Keratinocyte (primary cell): ENCODE measurements around the gene CSF3. TPM values are rescaled to one million over a fixed set of nuclear protein-coding genes. Genes with fewer than 3 reads are reported as not detected.

ENCODE experiments used
- DNase-seq: peaks from one replicate; pipeline ENCODE4 v3.0.0-alpha.2; 2011; ENCODE audit warnings: low read depth, missing footprints, low spot score
- FAIRE-seq: peaks from 2 replicates; lab custom pipeline; 2011; peaks lifted over from hg19 to GRCh38; lab: Jason Lieb, UNC
- H2AFZ ChIP-seq: 2 replicates; pipeline ENCODE4 v1.6.0; 2012; ENCODE audit warnings: low read length, control low read depth, inconsistent platforms; ENCODE audit not compliant: control insufficient read depth
- H3K27ac ChIP-seq: 2 replicates; pipeline ENCODE4 v1.5.1; 2011; ENCODE audit warnings: low read length; ENCODE audit not compliant: control insufficient read depth, insufficient read depth
- H3K27me3 ChIP-seq: 3 replicates; pipeline ENCODE4 v1.6.0; 2011; ENCODE audit warnings: low read length; ENCODE audit not compliant: control insufficient read depth, insufficient read depth; ENCODE audit errors: extremely low read depth
- H3K36me3 ChIP-seq, 2 experiments: 2 replicates in 1 of 2; 3 replicates in 1 of 2; pipeline ENCODE4 v1.5.1; 2011; ENCODE audit warnings: low read length in 2 of 2, mild to moderate bottlenecking in 1 of 2; ENCODE audit not compliant: control insufficient read depth in 2 of 2, insufficient read depth in 2 of 2; ENCODE audit errors: extremely low read depth in 1 of 2
- H3K4me1 ChIP-seq: 3 replicates; pipeline ENCODE4 v1.5.1; 2011; ENCODE audit warnings: low read length; ENCODE audit not compliant: control insufficient read depth, insufficient read depth; ENCODE audit errors: extremely low read depth
- H3K4me2 ChIP-seq: 3 replicates; pipeline ENCODE4 v1.6.0; 2011; ENCODE audit warnings: low read depth, low read length; ENCODE audit not compliant: control insufficient read depth, insufficient read depth; ENCODE audit errors: extremely low read depth
- H3K4me3 ChIP-seq, 3 experiments: fragments of 200-600 bp in 1 of 3; sonication (generic) in 1 of 3; 2 replicates in 2 of 3; 3 replicates in 1 of 3; pipeline ENCODE4 v1.5.1; 2011 to 2016; ENCODE audit warnings: low read length in 3 of 3, mild to moderate bottlenecking in 3 of 3, control low read depth in 2 of 3, inconsistent platforms in 1 of 3, low read depth in 1 of 3, mixed read lengths in 1 of 3, mixed run types in 1 of 3, moderate library complexity in 1 of 3; ENCODE audit not compliant: control insufficient read depth in 2 of 3, insufficient read depth in 2 of 3; ENCODE audit errors: extremely low read depth in 1 of 3
- H3K79me2 ChIP-seq: 2 replicates; pipeline ENCODE4 v1.6.0; 2012; ENCODE audit warnings: low read length; ENCODE audit not compliant: control insufficient read depth, insufficient read depth
- H3K9ac ChIP-seq: 3 replicates; pipeline ENCODE4 v1.6.0; 2011; ENCODE audit warnings: low read length; ENCODE audit not compliant: control insufficient read depth, insufficient read depth; ENCODE audit errors: extremely low read depth
- H3K9me1 ChIP-seq: 3 replicates; pipeline ENCODE4 v1.6.0; 2011; ENCODE audit warnings: low read length; ENCODE audit not compliant: control insufficient read depth, insufficient read depth; ENCODE audit errors: extremely low read depth
- H3K9me3 ChIP-seq: 2 replicates; pipeline ENCODE4 v1.5.1; 2012; ENCODE audit warnings: low read depth, low read length; ENCODE audit not compliant: control insufficient read depth
- H4K20me1 ChIP-seq: 3 replicates; pipeline ENCODE4 v1.6.0; 2011; ENCODE audit warnings: low read length; ENCODE audit not compliant: control insufficient read depth, insufficient read depth; ENCODE audit errors: extremely low read depth
- CTCF ChIP-seq, 3 experiments: IDR thresholded peaks in 1 of 3; conservative IDR thresholded peaks in 1 of 3; optimal IDR thresholded peaks in 1 of 3; 2 replicates in 2 of 3; 3 replicates in 1 of 3; pipeline versions ENCODE3 to v1.5.1; 2011; ENCODE audit warnings: low read length in 3 of 3, mild to moderate bottlenecking in 3 of 3, moderate library complexity in 2 of 3, control low read depth in 1 of 3, inconsistent platforms in 1 of 3; ENCODE audit not compliant: insufficient read depth in 2 of 3; ENCODE audit errors: extremely low read depth in 1 of 3
- EZH2 ChIP-seq: IDR thresholded peaks from one replicate; pipeline ENCODE4 v1.6.1; 2012; ENCODE audit warnings: inconsistent platforms, mild to moderate bottlenecking, low read length, moderate library complexity
- dilution Hi-C: fragments of 300-500 bp; cut with MboI; formaldehyde crosslinking; loops from one replicate; pipeline ENCODE4 v1.7.0; 2020; ENCODE audit warnings: low sequenced_read_pairs; ENCODE audit not compliant: extremely low pct_ligation_motif_present
- polyA plus RNA-seq, 5 experiments: library from polyadenylated mRNA; depleted of rRNA in 3 of 5; stranded (reverse) in 3 of 5; stranded (forward) in 1 of 5; unstranded in 1 of 5; fragments of >200 nt; gene quantifications; 1 replicate in 1 of 5; 2 replicates in 3 of 5; 3 replicates in 1 of 5; pipeline versions ENCODE4 v1.2.1 to v1.2.3, GENCODE V29; 2011 to 2012; ENCODE audit warnings: missing spikeins in 2 of 5, low read depth in 1 of 5, low replicate concordance in 1 of 5

CSF3 gene
- polyA plus RNA-seq, 1 donor (not counting 4 experiments of a cell fraction or from before 2014, with no cell fraction given): 0.76 TPM

- TF ChIP-seq CTCF (optimal IDR thresholded peaks at IDR 0.05 in 1 of 3, IDR thresholded peaks at IDR 0.05 in 1 of 3, conservative IDR thresholded peaks at IDR 0.05 in 1 of 3; ENCODE audit: extremely low read depth in 1 of 3, insufficient read depth in 2 of 3, low read length in 3 of 3): no peak
- TF ChIP-seq EZH2: no peak
- no peak overlapping the region for H2AFZ ChIP-seq
- no peak overlapping the region for H3K27ac ChIP-seq
- H3K36me3 ChIP-seq: peaks cover 0 to 1% of the 10 kb centered on the region in 2 experiments
- H4K20me1 ChIP-seq: no peaks in the 10 kb centered on the region
- H3K27me3 ChIP-seq: no peaks in the 10 kb centered on the region
- no peaks in the 10 kb centered on the region for H3K79me2 ChIP-seq
- dilution Hi-C loops: no loop called here
- no peak for FAIRE-seq
- no peaks in the 10 kb centered on the region for H3K9me1 ChIP-seq
- H3K4me2 ChIP-seq: no peak overlapping the region
- H3K4me3 ChIP-seq: no peak overlapping the region
- no peaks in the 10 kb centered on the region for H3K9me3 ChIP-seq
- peak overlapping the region; percentile 28 for H3K9ac ChIP-seq
- DNase-seq: no peak
- H3K4me1 ChIP-seq: peaks cover 35% of the 10 kb centered on the region
These were observed 762 bp upstream of the CSF3 start for GRCh38 chr17:40014375-40014980.

GRCh38 chr17:40015998-40016985 lies 1.1 kb downstream of the CSF3 start:
- dilution Hi-C loops: no loop called here
- no peak overlapping the region for H3K4me2 ChIP-seq
- no peaks in the 10 kb centered on the region for H3K9me1 ChIP-seq
- peaks cover 2% of the 10 kb centered on the region for H3K79me2 ChIP-seq
- no peak for TF ChIP-seq EZH2
- TF ChIP-seq CTCF (optimal IDR thresholded peaks at IDR 0.05 in 1 of 3, IDR thresholded peaks at IDR 0.05 in 1 of 3, conservative IDR thresholded peaks at IDR 0.05 in 1 of 3; ENCODE audit: extremely low read depth in 1 of 3, insufficient read depth in 2 of 3, low read length in 3 of 3): no peak
- H3K4me3 ChIP-seq: no peak overlapping the region
- H2AFZ ChIP-seq: no peak overlapping the region
- H3K27ac ChIP-seq: no peak overlapping the region
- peaks cover 37% of the 10 kb centered on the region for H3K4me1 ChIP-seq
- FAIRE-seq (no peak), DNase-seq (no peak)
- no peaks in the 10 kb centered on the region for H3K27me3 ChIP-seq
- H3K36me3 ChIP-seq: peaks cover 1 to 10% of the 10 kb centered on the region in 2 experiments
- H3K9me3 ChIP-seq: no peaks in the 10 kb centered on the region
- no peaks in the 10 kb centered on the region for H4K20me1 ChIP-seq
- no peak overlapping the region for H3K9ac ChIP-seq
